Activated naive CD8-positive, alpha-beta T cell treated with anti-CD3 and anti-CD28 coated beads for 36 hours (primary cell): ENCODE results near the gene CABLES1. TPM values are rescaled to one million over a fixed set of nuclear protein-coding genes. Genes with fewer than 3 reads are reported as not detected.
"Not testable (repeated sequence)": the region's sequence is repeated elsewhere in the genome, so short reads cannot be mapped to it uniquely, and the experiment has no call there.

ENCODE experiments used
- DNase-seq: peaks from one replicate; pipeline ENCODE4 v3.0.0; 2021
- H3K27ac Mint-ChIP-seq: one replicate; pipeline ENCODE4 v1.8.0; 2022; ENCODE audit warnings: mild to moderate bottlenecking, moderate library complexity, mixed read lengths
- H3K27me3 Mint-ChIP-seq: one replicate; pipeline ENCODE4 v1.8.0; 2022; ENCODE audit warnings: mild to moderate bottlenecking, mixed read lengths
- H3K36me3 Mint-ChIP-seq: one replicate; pipeline ENCODE4 v1.8.0; 2021; ENCODE audit warnings: mild to moderate bottlenecking, mixed read lengths
- H3K4me1 Mint-ChIP-seq: one replicate; pipeline ENCODE4 v1.8.0; 2021; ENCODE audit warnings: mixed read lengths
- H3K4me3 Mint-ChIP-seq: one replicate; pipeline ENCODE4 v1.8.0; 2022; ENCODE audit warnings: mild to moderate bottlenecking, moderate library complexity, mixed read lengths
- H3K9me3 Mint-ChIP-seq: one replicate; pipeline ENCODE4 v1.8.0; 2022; ENCODE audit warnings: mixed read lengths
- total RNA-seq, 2 experiments: library from RNA; stranded (reverse); gene quantifications; one replicate each; pipeline ENCODE4 v1.2.3, GENCODE V29; 2021

CABLES1 gene
- total RNA-seq, 2 experiments from 2014 or later, result 10.0 to 11.8 TPM

GRCh38 chr18:23144640-23145039 lies 9.4 kb downstream of the CABLES1 start:
- Mint-ChIP-seq H3K4me3 (no peak overlapping the region), H3K36me3 (no peaks in the 10 kb centered on the region), H3K9me3 (no peaks in the 10 kb centered on the region), H3K27ac (no peak overlapping the region), H3K27me3 (no peaks in the 10 kb centered on the region), H3K4me1 (peaks cover 18% of the 10 kb centered on the region)
- no peak for DNase-seq

DNA sequence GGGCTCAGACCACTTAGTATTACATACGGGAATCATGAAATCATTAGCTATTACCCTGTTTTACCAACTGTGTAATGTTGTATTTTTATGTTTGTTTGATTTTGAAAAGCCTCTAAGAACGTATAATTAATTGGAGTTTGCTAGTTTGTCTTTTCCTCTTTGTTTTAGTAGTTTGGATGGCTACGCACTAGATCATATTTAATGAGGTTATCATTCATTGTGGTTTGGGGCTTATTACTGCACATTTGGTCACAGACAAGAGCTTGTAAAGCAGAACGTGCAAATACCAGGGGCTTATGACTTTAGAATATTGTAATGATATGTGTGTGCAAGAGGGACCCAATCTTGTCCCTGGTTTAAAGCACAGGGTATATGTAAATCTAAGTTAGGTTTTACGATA lies 10.3 kb downstream of the CABLES1 start:
- Mint-ChIP-seq H3K27ac (no peak overlapping the region), H3K4me3 (no peak overlapping the region), H3K4me1 (peaks cover 18% of the 10 kb centered on the region), H3K27me3 (no peaks in the 10 kb centered on the region), H3K36me3 (peaks cover 2% of the 10 kb centered on the region), H3K9me3 (no peaks in the 10 kb centered on the region)
- no peak for DNase-seq

DNA sequence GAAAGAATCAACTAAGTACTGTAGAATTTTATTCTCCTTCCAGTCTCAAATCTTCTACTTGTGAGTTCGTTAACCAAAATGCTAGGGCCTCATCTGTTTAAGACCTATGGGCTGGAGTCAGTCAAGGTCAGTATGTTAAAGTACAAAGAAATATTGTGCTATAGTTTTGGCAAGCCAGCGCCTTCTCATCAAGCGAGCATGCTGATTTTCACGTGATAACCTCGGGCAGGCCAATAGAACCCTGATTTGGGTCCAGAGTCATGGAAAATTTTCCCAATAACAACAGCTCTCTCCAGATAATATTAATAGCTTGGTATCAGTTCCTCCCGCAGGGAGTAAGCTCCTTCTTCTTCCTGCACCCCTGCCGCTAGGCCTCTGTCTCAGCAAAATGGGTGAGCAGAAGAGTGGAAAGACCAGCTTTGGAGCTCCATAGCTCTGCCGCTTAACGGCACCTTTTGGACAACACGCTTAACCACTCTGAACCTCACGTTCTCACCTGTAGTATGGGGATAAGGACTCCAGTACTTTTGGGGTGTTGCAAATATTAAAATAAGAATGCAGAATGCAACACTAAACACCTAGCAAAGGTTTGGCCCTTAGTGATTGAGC lies 11.7 kb downstream of the CABLES1 start:
- H3K4me3 Mint-ChIP-seq, result no peak overlapping the region
- no peaks in the 10 kb centered on the region for H3K9me3 Mint-ChIP-seq
- no peak overlapping the region for H3K27ac Mint-ChIP-seq
- peaks cover 2% of the 10 kb centered on the region for H3K36me3 Mint-ChIP-seq
- H3K4me1 Mint-ChIP-seq, result peaks cover 18% of the 10 kb centered on the region
- no peak for DNase-seq
- H3K27me3 Mint-ChIP-seq, result no peaks in the 10 kb centered on the region

- no peaks in the 10 kb centered on the region for H3K27me3 Mint-ChIP-seq
- DNase-seq, result no peak
- no peak overlapping the region for H3K27ac Mint-ChIP-seq
- peaks cover 2% of the 10 kb centered on the region for H3K36me3 Mint-ChIP-seq
- H3K9me3 Mint-ChIP-seq, result no peaks in the 10 kb centered on the region
- H3K4me3 Mint-ChIP-seq, result no peak overlapping the region
- peaks cover 10% of the 10 kb centered on the region for H3K4me1 Mint-ChIP-seq
Measured at GRCh38 chr18:23148382-23148781, 13.1 kb downstream of the CABLES1 start.

DNA sequence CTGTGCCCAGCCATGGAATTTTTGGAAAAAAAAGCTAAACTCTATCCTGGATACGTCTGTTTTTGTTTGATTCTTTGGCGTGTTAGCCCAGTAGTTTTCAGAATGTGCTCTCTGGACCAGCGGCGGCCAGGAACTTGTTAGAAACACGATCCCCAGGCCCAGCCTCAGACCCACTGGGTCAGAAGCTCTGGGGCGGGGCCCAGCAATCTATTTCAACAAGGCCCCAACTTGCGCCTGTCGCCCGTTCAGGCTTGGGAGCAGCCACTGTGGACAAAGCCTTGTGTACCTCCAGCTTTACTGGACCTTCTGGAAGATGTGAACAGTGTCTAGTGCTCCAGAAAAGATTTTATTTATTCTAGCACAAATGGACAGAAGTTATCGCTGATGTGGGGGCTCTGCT lies 14.3 kb downstream of the CABLES1 start:
- H3K4me1 Mint-ChIP-seq, result peaks cover 3% of the 10 kb centered on the region
- no peak for DNase-seq
- peaks cover 2% of the 10 kb centered on the region for H3K36me3 Mint-ChIP-seq
- no peaks in the 10 kb centered on the region for H3K9me3 Mint-ChIP-seq
- no peaks in the 10 kb centered on the region for H3K27me3 Mint-ChIP-seq
- H3K4me3 Mint-ChIP-seq, result no peak overlapping the region
- no peak overlapping the region for H3K27ac Mint-ChIP-seq

DNA sequence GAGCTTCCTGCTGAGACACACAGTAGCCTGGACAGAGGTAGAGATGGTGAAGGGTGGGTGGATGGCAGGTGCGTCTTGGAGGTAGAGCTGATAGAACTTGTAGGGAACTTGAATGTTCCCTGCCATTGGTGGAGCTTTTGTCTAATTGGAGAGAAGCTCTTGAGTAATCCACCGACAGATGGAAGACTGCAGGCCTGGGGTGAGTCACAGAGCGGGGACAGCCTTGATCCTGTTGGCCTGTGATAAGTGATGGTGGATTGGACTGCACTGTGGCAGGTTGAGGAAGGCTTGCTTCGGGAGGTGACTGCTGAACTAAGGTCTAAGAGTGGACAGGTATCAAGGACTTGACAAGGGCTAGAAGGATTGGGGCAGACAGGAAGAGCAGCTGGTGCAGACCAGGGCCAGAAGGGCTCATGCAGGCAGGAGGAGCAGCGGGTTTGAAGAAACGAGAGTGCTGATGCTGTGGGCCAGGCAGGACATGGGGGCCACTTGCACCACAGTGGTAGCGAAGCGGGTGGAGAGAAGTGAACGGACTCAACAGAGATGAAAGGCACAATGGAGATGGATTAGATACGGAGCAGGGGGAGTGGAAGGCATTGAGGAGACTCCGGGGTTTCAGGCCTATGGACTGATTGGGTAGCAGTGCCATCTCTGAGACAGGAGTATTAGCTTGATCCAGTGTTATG lies 16.3 kb downstream of the CABLES1 start:
- no peak for DNase-seq
- peaks cover 2% of the 10 kb centered on the region for H3K36me3 Mint-ChIP-seq

GRCh38 chr18:23154030-23154429 lies 18.7 kb downstream of the CABLES1 start:
- H3K9me3 Mint-ChIP-seq, result no peaks in the 10 kb centered on the region
- no peaks in the 10 kb centered on the region for H3K4me1 Mint-ChIP-seq
- H3K36me3 Mint-ChIP-seq, result peaks cover 2% of the 10 kb centered on the region
- no peak overlapping the region for H3K27ac Mint-ChIP-seq
- no peak for DNase-seq
- H3K4me3 Mint-ChIP-seq, result no peak overlapping the region
- H3K27me3 Mint-ChIP-seq, result peaks cover 6% of the 10 kb centered on the region

More for the DNA sequence above, 16.3 kb downstream of the CABLES1 start:
- Mint-ChIP-seq H3K27me3 (peaks cover 6% of the 10 kb centered on the region), H3K4me3 (no peak overlapping the region), H3K9me3 (no peaks in the 10 kb centered on the region), H3K4me1 (no peaks in the 10 kb centered on the region), H3K27ac (no peak overlapping the region)

DNA sequence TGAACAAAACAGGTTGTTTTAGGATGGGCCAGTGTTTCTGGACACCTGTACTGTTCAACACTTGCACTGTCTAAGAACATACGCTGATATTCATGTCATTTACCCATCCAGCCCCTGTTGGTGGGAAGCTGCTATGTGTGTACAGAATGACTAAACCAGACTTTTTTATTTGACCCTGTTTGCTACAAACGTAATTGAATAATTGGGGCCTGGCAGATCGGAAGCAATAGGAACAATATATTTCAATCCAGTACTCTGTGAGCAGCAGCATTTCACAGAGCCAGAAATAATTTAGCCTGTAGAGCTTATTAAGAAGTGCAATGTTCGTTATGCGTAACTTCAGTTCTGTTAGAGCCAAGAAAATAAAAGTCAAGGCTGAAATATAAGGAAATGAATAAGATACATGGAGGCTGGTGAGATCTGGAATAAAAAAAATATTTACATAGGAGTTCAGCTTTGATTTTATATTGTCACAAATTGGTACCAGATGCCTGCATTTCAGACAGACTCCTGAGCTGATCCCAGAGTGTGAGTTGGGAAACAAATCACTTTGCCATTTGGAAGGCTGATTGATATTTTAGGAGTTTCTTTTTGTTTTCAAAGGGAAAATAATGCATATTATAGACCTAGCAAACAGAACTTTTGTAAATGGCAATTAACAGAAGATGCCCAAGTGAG lies 19.7 kb downstream of the CABLES1 start:
- no peak for DNase-seq
- Mint-ChIP-seq H3K4me1 (no peaks in the 10 kb centered on the region), H3K27ac (no peak overlapping the region), H3K4me3 (no peak overlapping the region), H3K36me3 (peaks cover 2% of the 10 kb centered on the region), H3K9me3 (no peaks in the 10 kb centered on the region), H3K27me3 (peaks cover 6% of the 10 kb centered on the region)

DNA sequence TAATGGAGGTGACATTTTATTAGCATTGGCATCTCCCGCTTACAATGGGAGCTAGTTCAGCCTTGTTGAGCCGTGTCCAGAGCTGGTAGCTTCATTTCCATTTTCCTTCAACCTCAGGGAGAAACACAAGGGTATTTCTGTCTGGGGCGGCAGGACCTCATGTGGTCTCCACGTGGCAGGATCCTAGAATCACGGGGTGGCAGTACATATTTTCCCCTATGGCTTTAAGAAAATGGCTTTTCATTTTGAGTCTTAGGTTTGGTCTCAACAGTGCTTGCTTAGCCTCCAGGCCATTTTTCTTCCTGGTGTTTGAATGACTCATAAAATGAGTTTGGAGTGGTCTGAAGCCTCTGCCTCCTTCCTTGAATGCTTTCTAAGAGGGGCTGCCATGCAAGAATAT lies 20.3 kb downstream of the CABLES1 start:
- no peak for DNase-seq
- no peaks in the 10 kb centered on the region for H3K9me3 Mint-ChIP-seq
- H3K36me3 Mint-ChIP-seq, result peaks cover under 1% of the 10 kb centered on the region
- no peak overlapping the region for H3K27ac Mint-ChIP-seq
- peaks cover 6% of the 10 kb centered on the region for H3K27me3 Mint-ChIP-seq
- H3K4me3 Mint-ChIP-seq, result no peak overlapping the region
- H3K4me1 Mint-ChIP-seq, result no peaks in the 10 kb centered on the region

DNA sequence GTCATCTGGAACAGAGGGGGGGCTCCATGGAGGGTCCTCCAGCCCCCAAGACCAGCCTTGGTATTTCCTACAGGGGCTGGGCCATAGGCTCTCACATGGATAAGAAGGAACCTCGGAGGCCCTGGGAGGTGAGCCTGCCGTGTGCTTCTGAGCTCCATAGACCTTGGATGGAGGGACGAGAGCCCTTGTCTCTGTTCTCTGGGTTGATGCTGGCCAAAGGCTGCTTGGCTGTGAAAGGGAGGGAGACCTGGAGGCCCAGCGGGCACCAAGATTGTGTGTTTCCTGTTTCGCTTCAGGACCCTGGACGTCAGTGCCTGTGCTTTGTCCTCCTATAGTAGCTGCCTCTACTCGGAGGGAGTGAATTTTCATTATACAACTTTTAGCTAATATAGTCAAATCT lies 20.8 kb downstream of the CABLES1 start:
- Mint-ChIP-seq H3K27me3 (peaks cover 6% of the 10 kb centered on the region), H3K27ac (no peak overlapping the region), H3K9me3 (no peaks in the 10 kb centered on the region), H3K4me1 (no peaks in the 10 kb centered on the region), H3K36me3 (no peaks in the 10 kb centered on the region), H3K4me3 (no peak overlapping the region)
- DNase-seq, result no peak

DNA sequence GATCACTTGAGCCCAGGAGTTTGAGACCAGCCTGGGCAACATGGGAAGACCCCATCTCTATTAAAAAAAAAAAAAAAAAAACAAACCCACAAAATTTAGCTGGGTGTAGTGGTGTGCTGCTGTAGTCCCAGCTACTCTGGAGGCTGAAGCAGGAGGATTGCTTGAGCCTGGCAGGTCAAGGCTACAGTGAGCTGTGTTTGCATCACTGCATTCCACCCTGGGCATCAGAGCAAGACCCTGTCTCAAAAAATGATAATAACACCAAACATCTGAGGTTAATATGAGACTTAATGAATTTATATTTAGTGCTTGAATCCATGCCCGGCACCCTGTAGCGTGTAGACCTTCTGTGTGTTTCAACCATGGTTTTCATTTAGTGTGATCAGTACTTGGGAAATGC lies 22.8 kb downstream of the CABLES1 start:
- no peaks in the 10 kb centered on the region for H3K4me1 Mint-ChIP-seq
- H3K27me3 Mint-ChIP-seq, result peaks cover 6% of the 10 kb centered on the region
- H3K9me3 Mint-ChIP-seq, result no peaks in the 10 kb centered on the region
- H3K36me3 Mint-ChIP-seq, result no peaks in the 10 kb centered on the region
- H3K27ac Mint-ChIP-seq, result no peak overlapping the region
- DNase-seq, result no peak
- no peak overlapping the region for H3K4me3 Mint-ChIP-seq

GRCh38 chr18:23158884-23159283 lies 23.6 kb downstream of the CABLES1 start:
- H3K27me3 Mint-ChIP-seq, H3K9me3 Mint-ChIP-seq, H3K4me1 Mint-ChIP-seq, H3K36me3 Mint-ChIP-seq, DNase-seq, H3K27ac Mint-ChIP-seq, H3K4me3 Mint-ChIP-seq: not testable (repeated sequence)

- no peak overlapping the region for H3K4me3 Mint-ChIP-seq
- H3K36me3 Mint-ChIP-seq, result no peaks in the 10 kb centered on the region
- DNase-seq, result no peak
- no peaks in the 10 kb centered on the region for H3K4me1 Mint-ChIP-seq
- H3K9me3 Mint-ChIP-seq, result no peaks in the 10 kb centered on the region
- H3K27me3 Mint-ChIP-seq, result peaks cover 6% of the 10 kb centered on the region
- H3K27ac Mint-ChIP-seq, result no peak overlapping the region
Measured at GRCh38 chr18:23159344-23159743, 24.1 kb downstream of the CABLES1 start.

GRCh38 chr18:23162473-23162872 lies 27.2 kb downstream of the CABLES1 start:
- DNase-seq, result no peak
- H3K27me3 Mint-ChIP-seq, result peaks cover 4% of the 10 kb centered on the region
- H3K4me1 Mint-ChIP-seq, result no peaks in the 10 kb centered on the region
- H3K9me3 Mint-ChIP-seq, result no peaks in the 10 kb centered on the region
- H3K36me3 Mint-ChIP-seq, result no peaks in the 10 kb centered on the region
- H3K4me3 Mint-ChIP-seq, result no peak overlapping the region
- no peak overlapping the region for H3K27ac Mint-ChIP-seq

- H3K27me3 Mint-ChIP-seq, result peaks cover 5% of the 10 kb centered on the region
Measured at GRCh38 chr18:23163786-23164533, 28.7 kb downstream of the CABLES1 start.

More at GRCh38 chr18:23163786-23164533, 28.7 kb downstream of the CABLES1 start:
- H3K27ac Mint-ChIP-seq, result no peak overlapping the region
- H3K36me3 Mint-ChIP-seq, result no peaks in the 10 kb centered on the region
- no peaks in the 10 kb centered on the region for H3K9me3 Mint-ChIP-seq
- no peak overlapping the region for H3K4me3 Mint-ChIP-seq
- no peaks in the 10 kb centered on the region for H3K4me1 Mint-ChIP-seq
- DNase-seq, result no peak
